Keratinocyte (primary cell): Measurements from ENCODE around the gene IL12RB2.

Source experiments
- EZH2 ChIP-seq: IDR thresholded peaks from one replicate; pipeline ENCODE4 v1.6.1; 2012; ENCODE audit warnings: inconsistent platforms, mild to moderate bottlenecking, low read length, moderate library complexity
- TF ChIP-seq, protein P1 (sequence below), 3 experiments: IDR thresholded peaks in 1 of 3; conservative IDR thresholded peaks in 1 of 3; optimal IDR thresholded peaks in 1 of 3; 2 replicates in 2 of 3; 3 replicates in 1 of 3; pipeline versions ENCODE3 to v1.5.1; 2011; ENCODE audit warnings: low read length in 3 of 3, mild to moderate bottlenecking in 3 of 3, moderate library complexity in 2 of 3, control low read depth in 1 of 3, inconsistent platforms in 1 of 3; ENCODE audit not compliant: insufficient read depth in 2 of 3; ENCODE audit errors: extremely low read depth in 1 of 3

DNA sequence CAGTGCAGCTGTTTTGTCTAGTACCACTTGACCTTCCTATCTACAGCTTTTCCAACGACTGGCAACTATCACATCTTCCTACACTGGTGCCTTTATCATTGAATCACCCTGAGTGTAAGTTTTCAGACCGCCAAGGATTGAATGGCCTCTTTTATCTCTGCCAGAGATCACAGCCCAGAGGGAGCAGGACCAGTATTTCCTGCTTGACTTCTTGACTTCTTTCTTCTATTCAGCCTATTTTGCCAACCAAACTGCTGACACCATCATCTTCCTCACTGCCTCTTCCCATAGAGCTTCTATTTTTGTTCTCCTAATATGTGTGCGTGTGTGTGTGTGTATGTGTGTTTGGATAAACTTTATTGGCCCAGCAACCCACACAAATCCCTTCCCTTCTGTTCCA is 68.7 kb downstream of the IL12RB2 start:
- TF ChIP-seq, protein P1, sequence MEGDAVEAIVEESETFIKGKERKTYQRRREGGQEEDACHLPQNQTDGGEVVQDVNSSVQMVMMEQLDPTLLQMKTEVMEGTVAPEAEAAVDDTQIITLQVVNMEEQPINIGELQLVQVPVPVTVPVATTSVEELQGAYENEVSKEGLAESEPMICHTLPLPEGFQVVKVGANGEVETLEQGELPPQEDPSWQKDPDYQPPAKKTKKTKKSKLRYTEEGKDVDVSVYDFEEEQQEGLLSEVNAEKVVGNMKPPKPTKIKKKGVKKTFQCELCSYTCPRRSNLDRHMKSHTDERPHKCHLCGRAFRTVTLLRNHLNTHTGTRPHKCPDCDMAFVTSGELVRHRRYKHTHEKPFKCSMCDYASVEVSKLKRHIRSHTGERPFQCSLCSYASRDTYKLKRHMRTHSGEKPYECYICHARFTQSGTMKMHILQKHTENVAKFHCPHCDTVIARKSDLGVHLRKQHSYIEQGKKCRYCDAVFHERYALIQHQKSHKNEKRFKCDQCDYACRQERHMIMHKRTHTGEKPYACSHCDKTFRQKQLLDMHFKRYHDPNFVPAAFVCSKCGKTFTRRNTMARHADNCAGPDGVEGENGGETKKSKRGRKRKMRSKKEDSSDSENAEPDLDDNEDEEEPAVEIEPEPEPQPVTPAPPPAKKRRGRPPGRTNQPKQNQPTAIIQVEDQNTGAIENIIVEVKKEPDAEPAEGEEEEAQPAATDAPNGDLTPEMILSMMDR (optimal IDR thresholded peaks at IDR 0.05 in 1 of 3, IDR thresholded peaks at IDR 0.05 in 1 of 3, conservative IDR thresholded peaks at IDR 0.05 in 1 of 3; ENCODE audit: extremely low read depth in 1 of 3, insufficient read depth in 2 of 3, low read length in 3 of 3), result no peak
- TF ChIP-seq EZH2, result no peak
